CD4-positive, CD25-positive, alpha-beta regulatory T cell (primary cell): ENCODE results near the gene NUDCD3. TPM values are rescaled to one million over a fixed set of nuclear protein-coding genes. Genes with fewer than 3 reads are reported as not detected.

ENCODE experiments used
- ATAC-seq, 2 donors: fragments of 150-1000 bp; cut with Tn5 transposase; one replicate each; pipeline ENCODE4 v1.10.0; 2021; ENCODE audit warnings: low read depth in 2 of 2, moderate number of reproducible peaks in 2 of 2, moderate library complexity in 1 of 2
- DNase-seq, 3 donors: peaks; one replicate each; pipeline versions ENCODE4 v3.0.0 to v3.0.0-alpha.2; 2012 to 2022; ENCODE audit warnings: mixed read lengths in 1 of 3
- H3K27ac ChIP-seq: one replicate; pipeline ENCODE4 v1.7.0; 2013; ENCODE audit warnings: mild to moderate bottlenecking, low read length; ENCODE audit not compliant: insufficient read depth, poor library complexity, severe bottlenecking
- H3K27me3 ChIP-seq: one replicate; pipeline ENCODE4 v1.7.0; 2013; ENCODE audit warnings: low read length; ENCODE audit not compliant: control insufficient read depth, insufficient read depth
- H3K36me3 ChIP-seq: one replicate; pipeline ENCODE4 v1.7.0; 2013; ENCODE audit warnings: mild to moderate bottlenecking, low read length, moderate library complexity; ENCODE audit not compliant: control insufficient read depth, insufficient read depth
- H3K4me1 ChIP-seq: 2 replicates; pipeline ENCODE4 v1.7.0; 2013; ENCODE audit warnings: mild to moderate bottlenecking, low read length; ENCODE audit not compliant: insufficient read depth, control insufficient read depth, poor library complexity, severe bottlenecking
- H3K4me3 ChIP-seq: one replicate; pipeline ENCODE4 v1.7.0; 2013; ENCODE audit warnings: low read depth, mild to moderate bottlenecking, low read length, moderate library complexity
- H3K9me3 ChIP-seq, 2 experiments: 1 replicate in 1 of 2; 2 replicates in 1 of 2; pipeline ENCODE4 v1.7.0; 2013; ENCODE audit warnings: low read length in 2 of 2, mild to moderate bottlenecking in 1 of 2, moderate library complexity in 1 of 2; ENCODE audit not compliant: control insufficient read depth in 2 of 2
- H3K27ac Mint-ChIP-seq, 3 donors: one replicate each; pipeline ENCODE4 v1.8.0; 2020 to 2022; ENCODE audit warnings: mild to moderate bottlenecking in 3 of 3, mixed read lengths in 3 of 3, moderate library complexity in 2 of 3
- H3K27me3 Mint-ChIP-seq: one replicate; pipeline ENCODE4 v1.8.0; 2022; ENCODE audit warnings: mild to moderate bottlenecking, mixed read lengths
- H3K36me3 Mint-ChIP-seq: one replicate; pipeline ENCODE4 v1.8.0; 2020; ENCODE audit warnings: mixed read lengths
- H3K4me1 Mint-ChIP-seq, 4 donors: one replicate each; pipeline ENCODE4 v1.8.0; 2020 to 2022; ENCODE audit warnings: mixed read lengths in 4 of 4, mild to moderate bottlenecking in 1 of 4
- H3K4me3 Mint-ChIP-seq, 4 donors: one replicate each; pipeline ENCODE4 v1.8.0; 2020 to 2022; ENCODE audit warnings: mild to moderate bottlenecking in 4 of 4, mixed read lengths in 4 of 4, moderate library complexity in 3 of 4
- H3K9me3 Mint-ChIP-seq, 7 donors: one replicate each; pipeline ENCODE4 v1.8.0; 2020 to 2022; ENCODE audit warnings: mixed read lengths in 7 of 7, mild to moderate bottlenecking in 3 of 7, moderate library complexity in 2 of 7
- polyA plus RNA-seq, 4 donors: library from polyadenylated mRNA; unstranded; fragments of 300-500 nt; fragmentation: Illumina TruSeq; gene quantifications; one replicate each; pipeline ENCODE4 v1.2.3, GENCODE V29; 2021
- total RNA-seq: library from RNA; stranded (reverse); gene quantifications from one replicate; pipeline ENCODE4 v1.2.3, GENCODE V29; 2022

NUDCD3 gene
- total and polyA plus RNA-seq, 5 donors from 2014 or later: 55.6 to 85.6 (median 70.1) TPM

DNA sequence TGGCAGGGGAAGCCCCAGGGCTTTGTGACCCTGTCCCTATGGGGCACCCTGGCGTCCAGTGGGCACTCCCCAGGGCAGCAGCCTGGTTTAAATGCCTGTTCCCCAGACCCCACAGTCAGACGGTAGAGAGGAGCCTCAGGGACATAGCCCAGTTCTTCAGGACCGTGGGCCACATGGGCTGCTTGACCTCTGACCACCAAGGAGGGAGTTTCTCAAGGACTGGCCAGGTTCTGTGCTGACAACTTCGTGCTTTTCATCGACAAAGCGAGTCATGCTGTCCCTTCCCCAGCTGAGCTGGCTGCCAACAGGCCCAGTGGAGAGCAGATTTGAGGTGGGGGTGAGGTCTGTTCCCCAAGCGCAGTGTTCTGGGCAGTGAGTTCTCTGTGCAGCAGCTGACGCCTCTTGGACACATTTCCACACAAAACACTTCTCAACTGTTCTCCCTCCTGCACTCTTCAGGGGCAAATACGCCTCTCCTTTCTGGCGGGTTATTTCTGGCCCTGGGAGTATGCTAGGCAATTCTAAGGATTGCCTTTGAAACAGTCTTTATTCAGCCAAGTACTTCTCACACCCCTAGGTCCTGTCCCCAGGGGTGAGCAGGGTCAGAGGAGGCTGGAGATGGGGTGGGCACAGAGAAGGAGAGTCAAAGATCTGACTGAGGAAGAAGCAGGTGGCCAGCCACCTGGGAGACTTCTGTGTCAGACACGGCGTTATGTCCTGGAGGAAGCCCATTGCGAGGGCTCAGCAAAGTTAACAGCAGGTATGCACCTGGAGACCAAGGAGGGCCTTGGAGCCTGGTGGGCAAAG is 107.8 kb downstream of the NUDCD3 start:
- Mint-ChIP-seq H3K4me1 (peaks cover 0 to 6% (median under 1%) of the 10 kb centered on the region in 4 donors), H3K9me3 (no peaks in the 10 kb centered on the region), H3K4me3 (no peak overlapping the region), H3K27ac (no peak overlapping the region), H3K36me3 (peaks cover 13% of the 10 kb centered on the region), H3K27me3 (no peaks in the 10 kb centered on the region)
- ATAC-seq (no peak), DNase-seq (no peak)
- Histone ChIP-seq H3K4me3 (no peak overlapping the region), H3K27me3 (no peaks in the 10 kb centered on the region), H3K9me3 (no peaks in the 10 kb centered on the region), H3K4me1 (no peaks in the 10 kb centered on the region), H3K27ac (no peak overlapping the region), H3K36me3 (peaks cover 46% of the 10 kb centered on the region)

DNA sequence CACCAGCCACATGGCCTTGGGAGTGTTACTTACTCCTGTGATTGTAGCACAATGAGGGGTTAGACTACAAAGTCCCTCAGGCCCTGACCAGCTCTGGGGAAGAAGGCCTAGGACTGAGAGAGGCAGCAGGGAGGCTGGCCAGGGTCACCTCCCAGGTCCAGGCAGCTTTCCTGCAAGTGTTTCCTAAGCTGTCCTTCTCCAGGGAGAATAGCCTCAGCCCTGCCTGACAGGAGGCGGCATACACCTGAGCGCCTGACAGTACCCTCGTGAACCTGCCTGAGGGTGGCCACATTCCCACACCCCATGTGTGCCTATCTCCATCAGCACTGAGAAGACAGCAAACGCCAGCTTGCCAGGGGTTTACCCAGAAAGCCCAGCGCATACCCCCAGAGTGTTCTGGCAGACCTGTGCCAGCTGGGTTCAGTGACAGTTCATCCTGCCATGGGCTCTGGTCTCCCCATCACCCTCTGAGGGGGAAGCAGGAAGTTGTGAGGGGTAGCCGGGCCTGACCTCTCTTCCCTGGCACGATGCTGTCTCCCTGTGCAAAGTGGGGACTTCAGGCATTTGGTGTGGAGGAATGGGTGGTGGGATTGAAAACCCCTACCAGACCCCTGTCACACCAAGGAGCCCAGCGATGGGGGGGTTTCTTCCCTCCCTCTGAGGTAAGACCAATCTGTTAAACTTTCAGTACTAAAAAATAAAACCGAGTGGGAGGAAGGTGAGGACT is 108.8 kb downstream of the NUDCD3 start:
- peaks cover 11% of the 10 kb centered on the region for H3K36me3 Mint-ChIP-seq
- H3K4me3 Mint-ChIP-seq: no peak overlapping the region
- H3K9me3 ChIP-seq: no peaks in the 10 kb centered on the region
- H3K27me3 Mint-ChIP-seq: no peaks in the 10 kb centered on the region
- no peak for ATAC-seq
- no peaks in the 10 kb centered on the region for H3K9me3 Mint-ChIP-seq
- H3K4me1 Mint-ChIP-seq: peaks cover 0 to 12% (median 0%) of the 10 kb centered on the region in 4 donors
- H3K27ac ChIP-seq: no peak overlapping the region
- H3K27me3 ChIP-seq: no peaks in the 10 kb centered on the region
- peaks cover 36% of the 10 kb centered on the region for H3K36me3 ChIP-seq
- no peak overlapping the region for H3K4me3 ChIP-seq
- no peak for DNase-seq
- no peak overlapping the region for H3K27ac Mint-ChIP-seq
- H3K4me1 ChIP-seq: no peaks in the 10 kb centered on the region

DNA sequence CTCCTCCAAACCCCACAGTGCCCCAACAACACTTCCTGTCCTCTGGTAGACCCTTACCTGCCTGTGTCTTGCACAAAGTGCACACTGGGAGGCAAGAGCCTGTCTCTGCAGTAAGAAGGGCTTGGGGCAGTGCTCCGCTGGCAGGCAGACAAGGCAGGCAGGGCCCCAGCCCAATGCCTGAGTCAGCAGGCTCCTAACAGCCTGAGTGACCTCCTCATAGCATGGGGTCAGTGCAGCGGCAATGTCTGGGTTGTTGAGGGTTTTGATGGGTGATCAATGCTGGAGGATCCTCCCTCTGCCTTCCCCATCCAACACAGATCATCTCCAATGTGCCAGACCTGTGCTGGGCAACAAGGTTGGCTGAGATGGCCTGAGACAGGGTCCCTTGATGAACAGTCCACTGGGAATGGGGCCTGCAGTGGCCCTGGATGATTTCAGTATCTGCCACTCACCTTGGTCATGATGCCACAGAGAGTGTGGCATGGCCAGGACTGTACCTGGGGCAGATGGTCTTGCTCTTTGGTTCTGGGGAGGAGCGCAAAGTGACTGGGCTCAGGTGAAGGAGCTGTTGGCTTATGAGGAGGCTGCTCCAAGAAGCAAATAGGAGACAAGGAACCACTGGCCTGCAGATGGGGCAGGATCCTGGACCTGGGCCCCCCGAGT is 109.5 kb downstream of the NUDCD3 start:
- no peak overlapping the region for H3K4me3 Mint-ChIP-seq
- H3K27me3 Mint-ChIP-seq: no peaks in the 10 kb centered on the region

DNA sequence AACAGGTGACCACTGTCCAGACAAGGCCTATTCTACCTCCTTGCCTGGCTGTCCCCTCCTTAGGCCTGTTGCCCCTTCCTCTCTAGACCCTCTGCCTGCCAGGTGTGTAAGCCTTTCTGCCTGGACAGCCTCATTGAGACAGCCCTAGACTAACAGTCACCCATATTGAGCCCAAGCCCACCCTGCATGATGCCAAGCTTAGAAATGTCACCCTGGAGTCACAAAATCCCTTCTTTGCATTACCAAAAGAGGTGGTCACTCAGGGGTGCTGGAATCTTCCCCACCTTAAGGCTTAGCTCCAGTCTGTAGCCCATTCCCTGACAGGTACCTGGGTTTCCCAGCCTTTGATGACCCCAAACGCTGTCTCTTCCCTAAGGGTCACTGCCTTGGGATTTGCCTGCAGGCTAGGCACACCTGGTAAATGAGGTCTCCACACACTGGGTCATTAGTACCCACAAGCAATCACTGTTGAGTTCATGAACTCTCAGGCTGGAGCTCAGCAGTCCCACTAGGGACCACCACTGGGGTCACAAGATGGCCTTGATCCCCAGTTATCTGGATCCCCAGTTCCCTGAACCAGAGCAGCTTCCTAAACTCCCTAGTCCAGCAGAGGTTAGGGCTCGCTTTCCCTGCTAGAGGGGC is 110.1 kb downstream of the NUDCD3 start:
- peak overlapping the region in 2 of 3 donors; percentile 46 to 75 for H3K27ac Mint-ChIP-seq

More for the DNA sequence above, 109.5 kb downstream of the NUDCD3 start:
- no peaks in the 10 kb centered on the region for H3K9me3 ChIP-seq
- DNase-seq (no peak), ATAC-seq (no peak)
- H3K4me1 ChIP-seq: no peaks in the 10 kb centered on the region
- Mint-ChIP-seq H3K4me1 (peaks cover 0 to 12% (median 0%) of the 10 kb centered on the region in 4 donors), H3K9me3 (no peaks in the 10 kb centered on the region), H3K36me3 (peaks cover 11% of the 10 kb centered on the region), H3K27ac (peak overlapping the region in 1 of 3 donors; percentile 55)
- peaks cover 29% of the 10 kb centered on the region for H3K36me3 ChIP-seq
- no peak overlapping the region for H3K27ac ChIP-seq
- no peaks in the 10 kb centered on the region for H3K27me3 ChIP-seq
- no peak overlapping the region for H3K4me3 ChIP-seq

DNA sequence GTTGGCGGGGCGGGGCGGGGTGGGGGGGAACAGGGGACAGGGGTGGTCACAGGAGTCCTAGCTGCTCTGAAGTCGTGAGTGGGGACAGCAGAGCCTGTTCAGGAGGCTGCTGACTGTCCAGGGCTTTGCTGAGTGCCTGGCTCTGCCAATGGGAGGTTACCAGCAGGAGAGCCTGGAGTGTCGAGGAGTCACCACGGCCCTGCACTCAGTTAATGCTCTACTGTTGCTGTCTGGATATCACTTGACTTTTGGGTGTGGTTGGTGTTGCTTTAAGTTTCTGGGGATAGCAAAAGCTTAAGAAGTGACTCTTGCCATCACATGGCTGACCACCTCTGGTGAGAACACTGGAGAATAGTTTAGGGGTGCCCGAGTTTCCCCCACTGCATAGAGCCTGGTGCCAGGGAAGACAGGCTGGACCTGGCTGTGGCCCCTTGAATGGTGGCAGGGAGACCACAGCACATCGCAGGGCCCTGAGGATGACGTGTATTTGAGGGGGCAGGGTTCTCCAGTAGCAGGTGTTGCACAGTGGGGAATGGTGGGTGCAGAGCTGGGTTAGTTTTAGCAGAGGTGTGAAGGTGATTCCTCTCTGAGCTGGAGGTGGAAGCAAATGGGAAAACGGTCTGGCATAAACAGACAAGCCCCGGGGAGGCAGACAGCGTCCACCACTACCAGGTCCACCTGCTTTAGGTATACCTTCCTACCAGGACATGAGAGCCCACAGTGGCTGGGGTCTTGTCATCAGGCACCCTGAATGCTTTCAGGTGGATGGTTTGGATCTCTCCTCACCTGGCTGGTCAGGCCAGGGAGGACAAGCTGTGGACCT is 110.9 kb downstream of the NUDCD3 start:
- peaks cover 0 to 12% (median 0%) of the 10 kb centered on the region in 4 donors for H3K4me1 Mint-ChIP-seq

More for the DNA sequence above, 110.1 kb downstream of the NUDCD3 start:
- no peaks in the 10 kb centered on the region for H3K9me3 ChIP-seq
- H3K4me1 ChIP-seq: no peaks in the 10 kb centered on the region
- H3K27me3 Mint-ChIP-seq: no peaks in the 10 kb centered on the region
- H3K36me3 ChIP-seq: peaks cover 23% of the 10 kb centered on the region
- no peaks in the 10 kb centered on the region for H3K27me3 ChIP-seq
- peaks cover 8% of the 10 kb centered on the region for H3K36me3 Mint-ChIP-seq
- no peak overlapping the region for H3K4me3 Mint-ChIP-seq
- no peak overlapping the region for H3K27ac ChIP-seq
- no peak overlapping the region for H3K4me3 ChIP-seq
- H3K4me1 Mint-ChIP-seq: peaks cover 0 to 12% (median 0%) of the 10 kb centered on the region in 4 donors
- no peak for DNase-seq
- ATAC-seq: no peak
- no peaks in the 10 kb centered on the region for H3K9me3 Mint-ChIP-seq

DNA sequence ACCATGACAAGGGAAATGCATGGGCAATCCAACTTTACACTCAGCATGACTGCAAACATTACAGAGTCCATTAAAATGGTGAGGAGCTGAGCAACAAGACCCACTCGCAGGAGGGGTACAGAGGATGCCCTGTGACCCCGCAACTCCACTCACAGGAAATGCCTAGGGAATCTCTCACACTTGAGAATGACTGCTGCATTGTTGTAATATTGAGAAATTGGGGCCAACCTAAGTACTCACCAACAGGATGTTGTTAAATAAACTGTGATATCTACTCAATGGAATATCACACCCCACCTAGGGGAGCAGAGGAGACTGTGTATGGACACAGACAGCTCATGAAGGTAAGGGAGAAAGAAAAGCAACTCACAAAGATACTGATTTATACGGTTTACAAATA is 111.7 kb downstream of the NUDCD3 start:
- ATAC-seq: no peak
- no peaks in the 10 kb centered on the region for H3K36me3 Mint-ChIP-seq

More for the DNA sequence above, 110.9 kb downstream of the NUDCD3 start:
- no peaks in the 10 kb centered on the region for H3K27me3 ChIP-seq
- no peak overlapping the region for H3K27ac ChIP-seq
- H3K4me3 ChIP-seq: no peak overlapping the region
- ATAC-seq (no peak), DNase-seq (no peak)
- H3K4me3 Mint-ChIP-seq: no peak overlapping the region
- peak overlapping the region in 1 of 3 donors; percentile 75 for H3K27ac Mint-ChIP-seq
- H3K36me3 Mint-ChIP-seq: peaks cover 3% of the 10 kb centered on the region
- H3K9me3 ChIP-seq: no peaks in the 10 kb centered on the region
- H3K9me3 Mint-ChIP-seq: no peaks in the 10 kb centered on the region
- H3K4me1 ChIP-seq: no peaks in the 10 kb centered on the region
- H3K36me3 ChIP-seq: peaks cover 16% of the 10 kb centered on the region
- H3K27me3 Mint-ChIP-seq: no peaks in the 10 kb centered on the region

More for the DNA sequence above, 111.7 kb downstream of the NUDCD3 start:
- Histone ChIP-seq H3K4me1 (no peaks in the 10 kb centered on the region), H3K4me3 (no peak overlapping the region), H3K27me3 (no peaks in the 10 kb centered on the region), H3K27ac (no peak overlapping the region), H3K36me3 (peaks cover 9% of the 10 kb centered on the region), H3K9me3 (no peaks in the 10 kb centered on the region)
- peaks cover 0 to 12% (median 0%) of the 10 kb centered on the region in 4 donors for H3K4me1 Mint-ChIP-seq
- no peaks in the 10 kb centered on the region for H3K27me3 Mint-ChIP-seq
- H3K27ac Mint-ChIP-seq: peak overlapping the region in 1 of 3 donors; percentile 65
- DNase-seq: no peak
- H3K4me3 Mint-ChIP-seq: no peak overlapping the region
- no peaks in the 10 kb centered on the region for H3K9me3 Mint-ChIP-seq
